HG03103 (cell line): ENCODE results near the gene HK3.
"Not testable (repeated sequence)": the region's sequence is repeated elsewhere in the genome, so short reads cannot be mapped to it uniquely, and the experiment has no call there.

Source experiments
- ATAC-seq: cut with Tn5 transposase; IDR thresholded peaks from one replicate; pipeline ENCODE4 v1.9.1; 2021; ENCODE audit warnings: low read depth; ENCODE audit not compliant: unreplicated experiment

HK3 gene

GRCh38 chr5:176884571-176884890 lies 14.6 kb downstream of the HK3 start:
- no peak for ATAC-seq

GRCh38 chr5:176883700-176884570 lies 15.2 kb downstream of the HK3 start:
- no peak for ATAC-seq

GRCh38 chr5:176882567-176882903 lies 16.6 kb downstream of the HK3 start:
- ATAC-seq = no peak

GRCh38 chr5:176881816-176882566 lies 17.2 kb downstream of the HK3 start:
- ATAC-seq = no peak

GRCh38 chr5:176881021-176881749 lies 18.0 kb downstream of the HK3 start:
- ATAC-seq = no peak

GRCh38 chr5:176880366-176881020 lies 18.7 kb downstream of the HK3 start:
- ATAC-seq = no peak

- ATAC-seq = no peak
Measured at GRCh38 chr5:176879663-176880361, 19.3 kb downstream of the HK3 start.

GRCh38 chr5:176878906-176879662 lies 20.1 kb downstream of the HK3 start:
- ATAC-seq = no peak

- no peak for ATAC-seq
Measured at GRCh38 chr5:176878463-176878862, 20.7 kb downstream of the HK3 start.

- no peak for ATAC-seq
Measured at GRCh38 chr5:176877793-176878331, 21.3 kb downstream of the HK3 start.

- ATAC-seq = no peak
Measured at GRCh38 chr5:176876506-176877431, 22.4 kb downstream of the HK3 start.

- ATAC-seq = no peak
Measured at GRCh38 chr5:176875783-176876505, 23.2 kb downstream of the HK3 start.

- ATAC-seq = no peak
Measured at GRCh38 chr5:176875014-176875550, 24.1 kb downstream of the HK3 start.

GRCh38 chr5:176874198-176874780 lies 24.9 kb downstream of the HK3 start:
- no peak for ATAC-seq

- ATAC-seq = no peak
Measured at GRCh38 chr5:176873541-176874172, 25.5 kb downstream of the HK3 start.

GRCh38 chr5:176873011-176873410 lies 26.1 kb downstream of the HK3 start:
- ATAC-seq = not testable (repeated sequence)
